GM03348 (cell line): ENCODE data around the gene SCFD2.

Source experiments
- DNase-seq: peaks from one replicate; pipeline ENCODE4 v3.0.0; 2012; ENCODE audit warnings: low spot score

Gene SCFD2

DNA sequence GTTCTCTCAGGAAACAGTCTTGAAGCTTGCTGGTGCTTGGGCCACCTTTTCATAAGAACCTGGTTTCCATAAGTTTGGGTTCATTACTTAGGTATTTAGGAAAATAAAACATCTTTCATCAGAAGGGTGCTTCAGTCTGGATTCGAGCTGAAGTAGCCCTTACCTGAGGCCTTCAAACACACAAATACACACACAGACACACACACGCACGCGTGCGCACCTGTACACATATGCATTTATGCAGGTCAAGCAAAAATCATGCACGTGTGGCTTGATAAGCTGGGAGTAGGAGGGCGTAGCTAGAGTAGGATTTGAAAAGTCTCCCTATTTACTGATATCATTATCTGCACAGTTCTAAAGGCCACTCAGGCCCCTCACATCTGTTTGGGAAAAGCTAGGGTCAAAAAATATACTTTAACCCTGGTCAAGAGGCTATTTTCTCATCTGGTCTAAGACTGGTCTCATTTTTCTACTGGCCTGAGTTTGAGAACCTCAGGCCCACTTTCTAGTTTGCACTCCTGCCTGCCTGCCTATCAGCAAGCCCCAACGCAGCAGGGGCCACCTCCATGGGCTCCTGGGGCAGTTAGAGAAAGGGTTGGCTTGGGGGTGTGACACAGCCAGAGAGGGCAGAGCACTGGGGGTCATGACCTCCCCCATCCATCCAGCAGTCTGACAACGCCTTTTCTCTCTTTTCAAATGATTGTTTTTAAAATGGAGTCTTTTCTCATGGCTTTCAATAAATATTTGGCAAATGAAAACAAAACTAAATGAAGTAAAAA lies 439.5 kb downstream of the SCFD2 start:
- DNase-seq: no peak

DNA sequence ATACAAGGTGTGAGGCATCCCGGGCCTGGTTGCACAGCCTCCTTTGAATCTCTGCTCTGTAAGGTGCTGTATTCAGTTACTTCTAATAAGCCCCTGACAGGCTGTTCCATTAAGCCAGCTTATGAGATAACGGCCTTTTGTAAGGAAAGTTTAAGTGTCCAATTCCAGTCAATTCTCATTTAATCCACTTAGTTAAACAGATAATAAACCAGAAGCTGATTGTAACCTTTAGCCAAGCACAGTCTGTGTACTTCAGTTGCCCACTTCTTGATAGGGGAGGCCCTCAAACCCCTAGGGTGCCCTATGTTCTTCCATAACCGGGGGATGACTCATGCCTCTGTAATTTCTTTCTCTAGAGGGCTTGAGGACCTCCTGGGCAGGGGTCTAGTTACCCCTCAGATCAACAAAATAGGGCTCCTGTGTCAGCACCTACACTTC lies 440.3 kb downstream of the SCFD2 start:
- no peak for DNase-seq

GRCh38 chr4:52919461-52919860 lies 446.4 kb downstream of the SCFD2 start:
- no peak for DNase-seq

DNA sequence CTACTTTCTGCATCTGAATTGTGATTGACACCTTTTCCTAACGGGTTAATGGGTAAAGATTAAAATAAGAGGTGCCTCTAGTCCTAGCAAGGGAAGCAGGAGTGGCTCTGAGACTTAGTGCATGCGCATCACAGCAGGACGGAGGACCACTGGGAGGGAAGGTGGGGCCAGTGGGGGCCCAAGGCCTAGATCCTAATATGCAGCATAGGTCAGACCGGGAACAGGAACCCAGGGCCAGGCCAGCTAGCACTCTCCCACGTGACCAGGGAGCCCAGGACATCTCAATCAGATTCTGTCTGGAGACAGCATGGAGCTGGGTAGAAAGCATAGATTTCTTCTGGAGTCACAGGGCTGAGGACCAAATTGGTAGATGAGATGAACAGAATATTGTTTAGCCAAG lies 448.0 kb downstream of the SCFD2 start:
- DNase-seq: no peak

DNA sequence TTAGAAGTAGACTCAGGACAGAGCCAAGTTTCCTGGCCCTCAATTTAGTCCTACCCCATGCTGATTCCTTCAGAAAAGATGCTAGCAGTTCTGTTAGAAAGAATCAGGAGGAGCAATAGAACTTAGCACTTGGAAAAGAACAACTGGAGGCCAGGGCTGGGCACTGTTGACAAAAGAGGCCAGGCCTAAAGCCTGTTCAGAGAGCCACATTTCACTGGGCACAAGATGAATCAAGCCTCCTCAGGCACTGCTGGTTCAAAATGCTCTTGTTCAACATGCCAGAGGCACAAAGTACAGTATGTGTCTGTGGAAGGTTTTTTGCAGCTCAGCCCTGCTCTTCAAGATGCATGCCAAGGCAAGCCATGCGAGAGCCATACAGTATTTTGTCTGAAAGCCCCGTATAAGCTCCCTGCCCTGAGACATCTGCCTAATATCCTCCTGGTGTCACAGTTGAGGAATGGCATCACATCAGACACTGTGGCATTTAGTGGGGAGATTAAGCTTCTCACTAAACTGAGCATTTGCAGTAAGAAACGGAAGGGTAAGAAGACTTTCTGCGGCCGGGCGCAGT lies 450.0 kb downstream of the SCFD2 start:
- no peak for DNase-seq

GRCh38 chr4:52915191-52915590 lies 450.7 kb downstream of the SCFD2 start:
- DNase-seq: peak; percentile 10

- DNase-seq: peak; percentile 65
These were observed 451.7 kb downstream of the SCFD2 start for GRCh38 chr4:52914051-52914605.

DNA sequence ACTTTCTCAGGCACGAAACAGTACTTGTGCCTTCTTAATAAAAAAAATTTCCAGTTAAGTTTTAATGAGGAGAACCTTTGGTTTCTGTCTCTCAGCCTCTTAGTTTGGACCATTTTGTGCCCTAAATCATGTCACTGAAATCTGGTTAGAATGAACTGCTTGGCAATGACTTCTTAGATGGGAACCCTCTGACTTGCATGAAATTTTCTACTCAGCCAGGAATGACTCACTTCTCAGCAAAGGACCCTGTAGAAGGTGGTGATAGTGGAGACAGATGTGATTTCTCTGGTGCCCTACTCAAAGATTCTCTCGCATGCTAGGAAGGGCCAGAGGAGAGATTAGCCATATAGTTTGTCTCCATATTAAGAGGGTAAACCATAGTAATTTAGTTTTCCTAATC lies 453.3 kb downstream of the SCFD2 start:
- DNase-seq: peak; percentile 43

DNA sequence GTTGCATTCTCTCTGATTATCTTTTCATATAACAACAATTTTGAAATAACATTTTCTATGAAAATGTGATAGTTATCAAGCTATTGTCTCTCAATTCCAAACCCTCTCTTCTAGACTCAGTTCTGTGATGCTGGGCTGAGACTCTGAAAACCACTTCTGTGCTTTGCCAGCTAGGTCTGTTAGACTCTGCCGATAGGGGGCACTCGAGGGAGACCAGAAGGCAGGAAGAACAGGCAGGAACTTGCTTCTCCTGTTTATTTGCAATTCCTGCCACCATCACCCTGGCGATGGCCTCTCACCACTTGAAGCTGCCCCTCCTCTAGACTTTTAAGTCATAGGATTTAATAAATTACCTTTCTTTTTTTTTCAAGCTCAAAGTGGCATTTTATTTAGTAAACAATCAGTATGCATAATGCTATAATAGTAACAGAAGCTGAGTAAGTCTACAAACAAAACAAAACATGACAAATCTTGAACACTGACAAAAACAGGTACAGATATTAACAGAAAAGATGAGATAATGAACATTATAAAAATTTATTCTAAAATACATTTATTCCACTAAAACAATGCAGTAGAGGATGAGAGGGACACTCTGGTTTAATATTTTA lies 454.1 kb downstream of the SCFD2 start:
- DNase-seq: peak; percentile 68

GRCh38 chr4:52910115-52910514 lies 455.7 kb downstream of the SCFD2 start:
- DNase-seq: no peak

- no peak for DNase-seq
These were observed 458.4 kb downstream of the SCFD2 start for GRCh38 chr4:52907510-52907909.

DNA sequence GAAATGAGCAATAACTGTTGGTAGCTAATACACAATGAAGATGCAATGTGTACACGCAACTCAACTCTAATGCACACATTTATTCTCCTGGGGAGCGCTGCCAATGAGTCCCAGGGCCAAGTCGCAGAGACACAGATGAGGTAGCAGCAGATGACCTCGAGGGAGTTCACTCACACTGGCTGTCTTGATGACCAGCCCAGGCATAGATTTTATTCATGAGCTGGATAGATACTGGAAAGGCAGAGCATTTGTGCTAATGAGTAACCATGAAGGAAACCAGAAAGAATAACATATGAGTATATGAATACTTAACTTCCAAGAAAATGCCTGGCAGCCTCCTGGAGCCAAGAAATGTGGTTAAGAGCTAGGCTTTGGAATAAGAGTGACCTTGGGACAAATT lies 461.4 kb downstream of the SCFD2 start:
- DNase-seq: no peak

DNA sequence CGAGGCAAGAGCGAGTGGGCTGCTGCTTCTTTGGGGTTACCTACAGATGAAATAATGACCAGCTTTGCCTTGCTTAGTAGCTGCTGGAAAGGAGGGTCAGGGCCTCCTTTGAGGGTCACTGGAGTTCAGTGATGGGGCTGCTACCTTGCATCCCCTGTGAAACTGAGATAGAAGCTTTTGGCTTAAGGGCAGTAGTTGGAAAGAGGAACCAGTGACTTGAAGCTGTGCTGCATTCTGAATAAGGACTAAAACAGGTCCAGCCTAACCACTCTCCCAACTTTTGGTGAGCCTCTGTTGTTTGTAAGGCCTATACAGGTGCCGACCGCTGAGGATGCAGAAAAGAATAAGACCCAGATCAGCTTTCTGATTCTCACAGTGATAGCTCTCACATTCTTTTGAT lies 462.6 kb downstream of the SCFD2 start:
- no peak for DNase-seq

- no peak for DNase-seq
These were observed 471.4 kb downstream of the SCFD2 start for GRCh38 chr4:52894443-52894842.

DNA sequence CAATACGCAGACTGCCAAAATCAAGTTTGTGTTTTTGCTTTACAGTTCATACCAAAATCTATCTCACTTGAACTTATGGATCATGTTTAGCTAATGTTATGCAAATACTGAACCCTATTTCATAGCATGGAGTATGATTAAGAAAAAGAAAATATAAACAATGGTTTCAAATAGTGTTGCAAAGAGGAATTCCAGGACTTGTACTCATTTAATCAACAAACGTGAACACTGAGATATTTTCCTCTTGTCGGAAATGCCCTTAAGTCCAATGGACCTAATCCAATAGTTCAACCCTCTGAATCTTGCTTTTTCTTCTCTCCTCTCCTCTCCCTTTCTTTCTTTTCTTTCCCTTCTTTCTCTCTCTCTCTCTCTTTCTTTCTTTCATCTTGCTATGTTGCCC lies 473.0 kb downstream of the SCFD2 start:
- DNase-seq: no peak

GRCh38 chr4:52891743-52892142 lies 474.1 kb downstream of the SCFD2 start:
- DNase-seq: no peak

- no peak for DNase-seq
These were observed 475.4 kb downstream of the SCFD2 start for GRCh38 chr4:52890521-52890791.

GRCh38 chr4:52889778-52890520 lies 475.9 kb downstream of the SCFD2 start:
- DNase-seq: no peak

DNA sequence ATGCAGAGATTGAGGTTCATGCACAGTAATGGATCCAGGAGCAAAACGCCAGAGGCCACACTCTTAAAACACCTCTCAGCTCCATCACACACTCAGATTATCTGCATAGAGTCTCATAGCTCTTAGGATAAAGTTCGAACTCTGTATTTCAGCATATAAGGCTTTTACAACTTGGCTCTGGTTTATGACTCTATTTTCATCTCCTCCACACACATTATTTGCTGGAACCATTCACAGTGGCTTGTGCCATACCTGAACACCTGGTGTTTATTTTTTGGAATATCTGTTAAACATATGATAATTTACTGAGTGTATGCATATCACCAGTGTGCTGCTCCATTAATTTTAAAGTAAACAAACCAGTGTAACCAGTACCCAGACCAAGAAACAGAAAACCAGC lies 476.5 kb downstream of the SCFD2 start:
- no peak for DNase-seq

GRCh38 chr4:52884994-52885393 lies 480.9 kb downstream of the SCFD2 start:
- DNase-seq: no peak

- no peak for DNase-seq
These were observed 481.9 kb downstream of the SCFD2 start for GRCh38 chr4:52883707-52884669.
